ENCODE results near the gene ZFAND3.
"Not testable (repeated sequence)": the region's sequence is repeated elsewhere in the genome, so short reads cannot be mapped to it uniquely, and the experiment has no call there.

The ZFAND3 gene

DNA sequence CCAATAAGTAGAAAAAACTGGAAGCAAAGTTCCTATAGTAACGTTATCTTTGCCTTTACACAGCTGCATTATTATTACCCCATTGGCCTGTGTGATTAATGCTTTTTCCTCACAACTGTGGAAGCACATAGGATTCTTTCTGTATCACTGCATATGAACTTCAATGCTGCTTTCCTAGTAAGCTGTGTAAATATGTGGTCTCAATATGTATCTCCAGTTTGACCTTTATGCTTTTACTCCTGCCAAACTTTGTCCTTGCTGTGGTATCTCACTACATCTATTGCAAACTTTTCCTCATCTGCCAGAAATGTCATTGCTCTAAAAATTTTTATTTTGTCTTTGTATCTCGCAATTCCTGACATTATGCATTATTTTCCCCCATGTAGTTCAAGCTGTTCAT lies 168.6 kb downstream of the ZFAND3 start:
- no peak for TF ChIP-seq CTCF (IDR thresholded peaks at IDR 0.05; ENCODE audit: borderline replicate concordance, control extremely low read depth, extremely low read depth, insufficient read depth, missing control alignments)
- in situ Hi-C loops (cut with MboI; ENCODE audit: low sequenced_read_pairs, unreplicated experiment), result no loop called here
- DNase-seq (ENCODE audit: low spot score), result no peak

DNA sequence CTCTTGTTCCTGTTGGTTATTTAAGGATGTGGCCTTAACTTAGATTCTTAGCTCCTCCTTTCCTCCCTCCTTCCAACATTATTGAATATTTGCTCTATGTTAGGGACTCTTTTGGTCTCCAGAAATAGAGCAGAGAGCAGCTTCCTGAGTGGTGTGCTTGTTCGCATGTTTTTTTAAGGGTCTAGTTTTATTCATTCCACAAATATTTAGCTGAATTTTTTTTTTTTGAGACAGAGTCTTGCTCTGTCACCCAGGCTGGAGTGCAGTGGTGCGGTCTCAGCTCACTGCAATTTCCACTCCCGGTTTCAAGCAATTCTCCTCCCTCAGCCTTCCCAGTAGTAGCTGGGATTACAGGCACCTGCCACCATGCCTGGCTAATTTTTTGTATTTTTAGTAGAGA lies 169.2 kb downstream of the ZFAND3 start:
- in situ Hi-C loops (cut with MboI; ENCODE audit: low sequenced_read_pairs, unreplicated experiment), result no loop called here
- TF ChIP-seq CTCF (IDR thresholded peaks at IDR 0.05; ENCODE audit: borderline replicate concordance, control extremely low read depth, extremely low read depth, insufficient read depth, missing control alignments), result no peak
- no peak for DNase-seq (ENCODE audit: low spot score)

DNA sequence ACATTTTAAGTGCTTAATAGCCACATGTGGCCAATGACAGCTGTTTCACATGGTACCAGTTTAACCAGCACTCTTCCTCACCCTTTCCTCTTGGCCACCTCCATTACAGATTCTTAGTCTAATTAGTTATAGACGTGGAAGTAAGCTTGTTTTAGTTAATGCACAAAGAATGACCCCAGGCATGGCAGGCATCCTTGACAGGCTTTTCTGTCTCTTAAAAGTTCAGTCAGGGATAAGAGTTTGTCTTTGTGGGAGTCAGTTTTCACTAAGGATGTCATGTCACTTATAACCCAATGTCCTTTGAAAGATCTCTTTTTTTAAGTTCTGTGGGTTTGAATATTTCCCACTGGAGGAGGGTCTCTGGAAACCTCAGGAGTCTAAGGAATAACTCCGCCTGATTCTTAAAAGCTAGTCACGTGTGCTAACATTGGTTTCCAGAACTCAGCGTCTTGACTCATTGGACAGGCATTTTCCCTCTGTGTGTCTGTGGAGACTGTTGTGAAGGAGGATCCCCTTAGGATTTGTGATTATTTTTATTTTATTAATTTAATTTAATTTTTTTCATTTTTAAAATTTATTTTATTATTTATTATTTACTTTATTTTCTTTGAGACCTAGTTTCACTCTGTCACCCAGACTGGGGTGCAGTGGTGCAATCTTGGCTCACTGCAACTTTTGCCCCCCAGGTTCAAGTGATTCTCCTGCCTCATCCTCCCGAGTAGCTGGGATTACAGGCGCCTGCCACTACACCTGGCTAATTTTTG lies 171.4 kb downstream of the ZFAND3 start:
- no peak for TF ChIP-seq CTCF (IDR thresholded peaks at IDR 0.05; ENCODE audit: borderline replicate concordance, control extremely low read depth, extremely low read depth, insufficient read depth, missing control alignments)
- in situ Hi-C loops (cut with MboI; ENCODE audit: low sequenced_read_pairs, unreplicated experiment), result no loop called here
- no peak for DNase-seq (ENCODE audit: low spot score)

- no peak for DNase-seq (ENCODE audit: low spot score)
- in situ Hi-C loops (cut with MboI; ENCODE audit: low sequenced_read_pairs, unreplicated experiment), result no loop called here
- TF ChIP-seq CTCF (IDR thresholded peaks at IDR 0.05; ENCODE audit: borderline replicate concordance, control extremely low read depth, extremely low read depth, insufficient read depth, missing control alignments), result no peak
These were observed 173.2 kb downstream of the ZFAND3 start for GRCh38 chr6:37992749-37993148.

- in situ Hi-C loops (cut with MboI; ENCODE audit: low sequenced_read_pairs, unreplicated experiment); DNase-seq (ENCODE audit: low spot score): not testable (repeated sequence)
These were observed 173.7 kb downstream of the ZFAND3 start for GRCh38 chr6:37993194-37993593.

DNA sequence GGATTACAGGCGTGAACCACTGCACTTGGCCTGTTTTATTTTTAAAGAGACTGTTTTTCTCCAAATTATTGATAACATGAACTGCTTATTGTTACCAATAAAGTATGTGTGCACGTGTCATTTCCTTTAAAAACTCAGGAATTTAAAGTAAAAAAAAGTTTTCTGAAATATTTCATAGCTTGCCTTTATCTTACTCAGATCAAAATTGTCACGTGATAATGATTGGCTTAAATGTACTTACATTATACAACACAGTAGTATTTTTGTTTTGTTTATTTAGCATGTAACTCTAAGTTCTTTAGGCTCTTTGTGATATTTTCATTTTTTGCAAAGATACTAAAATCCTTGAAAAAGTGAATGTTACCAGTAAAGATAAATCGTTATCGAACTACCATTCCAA lies 174.1 kb downstream of the ZFAND3 start:
- in situ Hi-C loops (cut with MboI; ENCODE audit: low sequenced_read_pairs, unreplicated experiment), result no loop called here
- TF ChIP-seq CTCF (IDR thresholded peaks at IDR 0.05; ENCODE audit: borderline replicate concordance, control extremely low read depth, extremely low read depth, insufficient read depth, missing control alignments), result no peak
- DNase-seq (ENCODE audit: low spot score), result no peak

DNA sequence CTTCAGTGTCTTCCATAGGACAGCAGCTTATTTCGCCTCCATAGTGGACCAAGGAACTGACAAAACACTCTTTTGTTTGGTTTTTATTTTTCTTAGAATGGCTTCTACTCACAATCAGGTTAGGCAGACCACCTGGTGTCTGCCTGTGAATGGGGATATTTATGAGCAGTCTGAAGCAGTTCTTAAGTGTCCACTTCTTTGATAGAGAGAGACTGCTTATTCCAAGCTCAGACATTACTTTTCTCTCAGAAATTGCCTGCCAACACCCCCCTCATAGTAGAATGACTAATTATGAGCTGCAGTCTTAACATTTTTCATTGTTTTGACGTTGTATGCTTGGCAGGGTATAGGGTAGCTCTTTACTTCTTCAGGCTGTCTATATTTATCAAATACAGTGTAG lies 174.7 kb downstream of the ZFAND3 start:
- no peak for DNase-seq (ENCODE audit: low spot score)
- in situ Hi-C loops (cut with MboI; ENCODE audit: low sequenced_read_pairs, unreplicated experiment), result no loop called here
- no peak for TF ChIP-seq CTCF (IDR thresholded peaks at IDR 0.05; ENCODE audit: borderline replicate concordance, control extremely low read depth, extremely low read depth, insufficient read depth, missing control alignments)

All from GM13976 (cell line).